ENCODE measurements around the gene NEK9. TPM values are rescaled to one million over a fixed set of nuclear protein-coding genes. Genes with fewer than 3 reads are reported as not detected.
A peak's percentile ranks its signal among the peaks of the same experiment; 100 is the strongest.

Gene NEK9
- total RNA-seq, 1 experiment from 2014 or later = 56.5 TPM

GRCh38 chr14:75155169-75155568 lies 28.3 kb upstream of the NEK9 start:
- Histone ChIP-seq H3K14ac (ENCODE audit: insufficient read depth, low read length) (no peak overlapping the region), H3K4me1 (ENCODE audit: insufficient read depth, low read length) (no peaks in the 10 kb centered on the region; the same call in 1 of the 2 replicates), H4K8ac (replicated peaks; ENCODE audit: insufficient read length, low read depth, low read length) (no peak overlapping the region), H4K5ac (ENCODE audit: insufficient read length, low read depth, low read length) (no peak overlapping the region), H2BK15ac (ENCODE audit: low read depth, low read length) (no peak overlapping the region), H2BK20ac (ENCODE audit: low read depth, low read length, poor library complexity, severe bottlenecking) (no peak overlapping the region), H2BK12ac (ENCODE audit: insufficient read length, low read depth, low read length) (no peak overlapping the region), H3K23me2 (ENCODE audit: insufficient read length, low read depth, low read length, poor library complexity, severe bottlenecking) (no peaks in the 10 kb centered on the region), H3K27ac (ENCODE audit: insufficient read length, low read depth, low read length) (no peak overlapping the region), H3K9me3 (ENCODE audit: control insufficient read depth, low read depth, low read length) (no peaks in the 10 kb centered on the region), H3K4ac (ENCODE audit: low read depth, low read length) (no peak overlapping the region), H3K4me2 (ENCODE audit: insufficient read depth, insufficient read length, low read length) (no peak overlapping the region), H3K9ac (ENCODE audit: extremely low read depth, insufficient read length, low read length) (no peak overlapping the region), H3K56ac (ENCODE audit: insufficient read length, low read depth, low read length) (no peak overlapping the region), H3K18ac (ENCODE audit: insufficient read length, low read depth, low read length) (no peak overlapping the region), H2BK5ac (ENCODE audit: insufficient read length, low read length) (no peak overlapping the region), H2AK5ac (ENCODE audit: insufficient read length, low read length) (no peak overlapping the region), H3K79me2 (ENCODE audit: insufficient read depth, low read length) (no peaks in the 10 kb centered on the region; the same call in 1 of the 2 replicates), H2BK120ac (ENCODE audit: low read depth, low read length, poor library complexity, severe bottlenecking) (no peak overlapping the region), H4K20me1 (ENCODE audit: control insufficient read depth, insufficient read depth, insufficient read length) (no peaks in the 10 kb centered on the region), H4K91ac (ENCODE audit: insufficient read length, low read depth, low read length) (no peak overlapping the region), H2AFZ (ENCODE audit: low read length) (no peak overlapping the region), H3K27me3 (ENCODE audit: insufficient read depth, low read length) (no peaks in the 10 kb centered on the region), H3T11ph (ENCODE audit: low read length) (no peak overlapping the region), H3K23ac (ENCODE audit: insufficient read length, low read depth, low read length) (no peak overlapping the region), H3K79me1 (ENCODE audit: insufficient read depth, low read depth, low read length, poor library complexity, severe bottlenecking) (no peaks in the 10 kb centered on the region)
- Mint-ChIP-seq H3K27ac (peak overlapping the region in 1 of 3 experiments; percentile 33; a peak in 1 of 7 replicates), H3K4me1 (peaks cover 16 to 21% of the 10 kb centered on the region in 2 experiments), H3K36me3 (ENCODE audit: insufficient read depth in 1 of 3, low read depth in 3 of 3) (peaks cover 3 to 7% (median 6%) of the 10 kb centered on the region in 3 experiments; a peak in 6 of 7 replicates), H3K4me3 (no peak overlapping the region), H3K27me3 (ENCODE audit: low read depth) (no peaks in the 10 kb centered on the region), H3K9me3 (no peaks in the 10 kb centered on the region)
- no peak for TF ChIP-seq CTCF (conservative IDR thresholded peaks at IDR 0.05)
- DNase-seq = no peak
- no CpG with 5 or more reads among the region's 3 CpGs for WGBS (ENCODE audit: extremely low coverage, insufficient read length, low lambda C conversion rate)
